Glutamatergic neuron (in vitro differentiated cells): Measurements from ENCODE around the gene KCTD13. TPM values are rescaled to one million over a fixed set of nuclear protein-coding genes. Genes with fewer than 3 reads are reported as not detected.
"Not testable (repeated sequence)": the region's sequence is repeated elsewhere in the genome, so short reads cannot be mapped to it uniquely, and the experiment has no call there.

Experiments
- DNase-seq: peaks from one replicate; pipeline ENCODE4 v3.0.0; 2022
- H3K27ac Mint-ChIP-seq: one replicate; pipeline ENCODE4 v1.8.0; 2020; ENCODE audit warnings: mild to moderate bottlenecking, mixed read lengths, inconsistent platforms; ENCODE audit not compliant: unreplicated experiment
- H3K27me3 Mint-ChIP-seq: one replicate; pipeline ENCODE4 v1.8.0; 2020; ENCODE audit warnings: mild to moderate bottlenecking, moderate library complexity, mixed read lengths, inconsistent platforms; ENCODE audit not compliant: unreplicated experiment
- H3K36me3 Mint-ChIP-seq: one replicate; pipeline ENCODE4 v1.8.0; 2020; ENCODE audit warnings: mild to moderate bottlenecking, mixed read lengths, inconsistent platforms; ENCODE audit not compliant: unreplicated experiment
- H3K4me1 Mint-ChIP-seq: one replicate; pipeline ENCODE4 v1.8.0; 2020; ENCODE audit warnings: mild to moderate bottlenecking, low read depth, mixed read lengths, inconsistent platforms; ENCODE audit not compliant: unreplicated experiment
- H3K4me3 Mint-ChIP-seq: one replicate; pipeline ENCODE4 v1.8.0; 2020; ENCODE audit warnings: mild to moderate bottlenecking, mixed read lengths, inconsistent platforms; ENCODE audit not compliant: unreplicated experiment
- H3K9me3 Mint-ChIP-seq: one replicate; pipeline ENCODE4 v1.8.0; 2020; ENCODE audit warnings: mild to moderate bottlenecking, moderate library complexity, mixed read lengths, inconsistent platforms; ENCODE audit not compliant: unreplicated experiment
- total RNA-seq: library from RNA; stranded (reverse); fragmentation: NEBNext Ultra II Directional; extraction: Animal tissue kit (Norgen Biotek cat#: 25700); gene quantifications from one replicate; pipeline ENCODE4 v1.2.1, GENCODE V29; 2021; ENCODE audit not compliant: unreplicated experiment
- TF ChIP-seq, protein P1 (sequence below): fragments of 200-600 bp; sonication (generic); IDR thresholded peaks from one replicate; pipeline ENCODE4 v1.5.0; 2021; ENCODE audit not compliant: partially characterized antibody, unreplicated experiment

KCTD13 gene
- total RNA-seq, 1 donor from 2014 or later = 18.4 TPM

DNA sequence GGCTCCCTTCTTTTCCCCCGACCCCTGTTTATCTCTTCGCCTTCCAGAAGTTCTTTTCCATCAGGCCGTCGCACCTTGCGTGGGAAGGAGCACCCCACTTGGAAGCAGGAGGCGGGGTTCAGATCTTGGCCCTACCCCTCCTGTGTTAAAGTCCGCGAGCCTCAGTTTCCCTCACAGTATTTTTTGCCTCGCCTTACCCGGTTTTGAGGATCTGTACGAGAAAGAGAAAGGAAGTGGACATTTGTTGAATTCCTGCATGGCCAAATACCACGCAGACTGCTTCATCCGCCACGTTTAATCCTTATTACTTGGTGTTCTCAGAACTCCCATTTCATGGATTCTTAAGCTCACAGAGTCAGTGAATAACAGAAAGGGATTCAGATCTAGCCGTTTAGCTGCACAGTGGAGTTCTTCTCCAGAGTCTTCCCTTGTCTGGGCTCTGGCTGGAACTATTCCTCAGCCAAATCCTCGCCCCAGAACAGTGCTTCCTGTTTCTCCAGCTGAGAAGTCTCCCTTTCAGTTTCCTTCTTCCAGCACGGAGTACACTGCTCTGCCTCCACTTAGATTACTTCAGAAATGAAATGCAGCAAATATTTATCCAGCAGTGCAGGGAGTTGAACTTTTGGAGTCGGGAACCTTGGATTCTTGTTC, 36.4 kb upstream of the KCTD13 start:
- Mint-ChIP-seq H3K27ac (peak overlapping the region; percentile 62), H3K4me3 (peak overlapping the region; percentile 95), H3K9me3 (peaks cover 6% of the 10 kb centered on the region), H3K4me1 (no peaks in the 10 kb centered on the region), H3K27me3 (peaks cover 2% of the 10 kb centered on the region), H3K36me3 (peaks cover 4% of the 10 kb centered on the region)
- DNase-seq = no peak
- TF ChIP-seq, protein P1, sequence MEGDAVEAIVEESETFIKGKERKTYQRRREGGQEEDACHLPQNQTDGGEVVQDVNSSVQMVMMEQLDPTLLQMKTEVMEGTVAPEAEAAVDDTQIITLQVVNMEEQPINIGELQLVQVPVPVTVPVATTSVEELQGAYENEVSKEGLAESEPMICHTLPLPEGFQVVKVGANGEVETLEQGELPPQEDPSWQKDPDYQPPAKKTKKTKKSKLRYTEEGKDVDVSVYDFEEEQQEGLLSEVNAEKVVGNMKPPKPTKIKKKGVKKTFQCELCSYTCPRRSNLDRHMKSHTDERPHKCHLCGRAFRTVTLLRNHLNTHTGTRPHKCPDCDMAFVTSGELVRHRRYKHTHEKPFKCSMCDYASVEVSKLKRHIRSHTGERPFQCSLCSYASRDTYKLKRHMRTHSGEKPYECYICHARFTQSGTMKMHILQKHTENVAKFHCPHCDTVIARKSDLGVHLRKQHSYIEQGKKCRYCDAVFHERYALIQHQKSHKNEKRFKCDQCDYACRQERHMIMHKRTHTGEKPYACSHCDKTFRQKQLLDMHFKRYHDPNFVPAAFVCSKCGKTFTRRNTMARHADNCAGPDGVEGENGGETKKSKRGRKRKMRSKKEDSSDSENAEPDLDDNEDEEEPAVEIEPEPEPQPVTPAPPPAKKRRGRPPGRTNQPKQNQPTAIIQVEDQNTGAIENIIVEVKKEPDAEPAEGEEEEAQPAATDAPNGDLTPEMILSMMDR = no peak

DNA sequence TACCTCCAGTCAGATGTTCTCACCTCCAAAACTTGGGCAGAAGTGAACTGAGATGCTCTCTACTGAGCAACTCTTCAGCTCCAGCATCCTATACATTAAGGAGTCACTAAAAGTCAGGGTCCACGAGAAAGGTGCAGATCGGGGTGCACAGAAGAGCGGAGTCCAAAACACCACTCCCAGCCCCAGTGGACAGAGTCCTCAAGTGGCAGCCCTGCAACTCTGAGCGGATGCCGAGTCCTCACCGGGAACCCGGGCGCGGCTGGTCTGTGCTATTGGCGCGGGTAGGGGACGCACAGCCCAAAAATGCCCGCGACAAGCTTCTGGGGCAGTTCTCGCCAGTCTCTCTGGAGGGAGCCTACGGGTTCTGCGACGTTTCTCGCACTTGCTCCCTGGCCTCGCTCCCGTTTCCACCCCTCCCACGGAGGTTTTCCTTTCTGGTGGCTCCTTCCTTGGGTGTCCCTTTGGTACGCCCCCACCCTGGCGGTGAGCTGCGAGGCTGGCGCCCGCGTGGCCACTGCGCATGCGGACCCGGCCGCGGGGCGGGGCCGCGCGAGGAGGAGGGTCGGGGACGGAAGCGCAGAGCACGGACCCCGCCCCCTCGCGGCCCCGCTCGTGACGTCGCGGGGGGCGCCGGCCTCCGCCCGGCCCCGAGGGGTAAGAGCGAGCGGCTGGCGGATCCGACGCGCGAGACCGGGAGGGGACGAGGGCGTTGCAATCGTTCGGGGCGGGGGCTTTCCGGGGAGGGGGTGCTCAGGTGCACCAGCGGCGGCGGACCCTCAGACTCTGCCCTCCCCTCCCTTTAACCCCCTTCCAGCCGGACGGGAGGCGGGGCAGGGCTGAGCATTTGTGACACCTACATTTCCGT, 35.7 kb upstream of the KCTD13 start, which contains the start of gene TMEM219:
TMEM219 (plus strand) TSS at position 601 of the 865 bp plus-strand sequence. CDS start 1,065 bp downstream, outside the sequence.
- Mint-ChIP-seq H3K9me3 (peaks cover 6% of the 10 kb centered on the region), H3K4me1 (no peaks in the 10 kb centered on the region), H3K4me3 (peak within 1 kb of the TSS; percentile 95), H3K36me3 (peaks cover 4% of the 10 kb centered on the region), H3K27me3 (peaks cover 2% of the 10 kb centered on the region), H3K27ac (peak within 1 kb of the TSS; percentile 62)
- peak; percentile 91 for DNase-seq
- TF ChIP-seq, protein P1 = peak; percentile 64

DNA sequence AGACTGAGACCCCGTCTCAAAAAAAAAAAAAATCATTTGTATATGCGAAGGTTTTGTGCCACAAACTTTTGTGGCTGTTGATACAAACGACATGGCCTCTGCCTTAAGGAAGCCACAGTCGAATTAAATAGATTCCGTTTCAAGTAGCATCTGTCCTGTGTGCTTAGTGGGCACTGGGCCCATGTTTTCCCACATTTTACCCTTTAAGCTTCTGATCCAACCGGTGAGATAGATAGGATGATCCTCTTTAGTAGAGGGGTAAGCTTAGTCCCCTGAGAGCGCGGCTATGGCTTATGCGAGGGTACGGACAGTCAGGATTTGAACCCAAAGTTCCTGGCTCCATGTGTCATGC, 35.1 kb upstream of the KCTD13 start:
- Mint-ChIP-seq H3K4me1 (no peaks in the 10 kb centered on the region), H3K27me3 (peaks cover 2% of the 10 kb centered on the region), H3K36me3 (peaks cover 2% of the 10 kb centered on the region), H3K9me3 (peaks cover 5% of the 10 kb centered on the region), H3K4me3 (peak overlapping the region; percentile 87), H3K27ac (peak overlapping the region; percentile 59)
- TF ChIP-seq, protein P1 = no peak
- no peak for DNase-seq

DNA sequence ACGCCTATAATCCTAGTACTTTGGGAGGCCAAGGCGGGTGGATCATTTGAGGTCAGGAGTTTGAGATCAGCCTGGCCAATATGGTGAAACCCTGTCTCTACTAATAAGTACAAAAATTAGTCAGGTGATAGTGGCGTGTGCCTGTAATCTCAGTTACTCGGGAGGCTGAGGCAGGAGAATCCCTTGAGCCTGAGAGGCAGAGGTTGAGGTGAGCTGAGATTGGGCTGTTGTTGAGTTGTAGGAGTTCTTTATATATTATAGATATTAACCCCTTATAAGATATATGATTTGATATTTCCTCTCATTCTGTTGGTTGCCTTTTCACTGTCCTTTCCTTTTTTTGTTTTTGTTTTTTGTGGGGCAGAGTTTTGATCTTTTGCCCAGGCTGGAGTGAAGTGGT, 33.8 kb upstream of the KCTD13 start:
- not testable (repeated sequence) for H3K27ac Mint-ChIP-seq, H3K27me3 Mint-ChIP-seq, DNase-seq, H3K4me1 Mint-ChIP-seq, H3K36me3 Mint-ChIP-seq, H3K9me3 Mint-ChIP-seq
- H3K4me3 Mint-ChIP-seq = peak overlapping the region; percentile 50

DNA sequence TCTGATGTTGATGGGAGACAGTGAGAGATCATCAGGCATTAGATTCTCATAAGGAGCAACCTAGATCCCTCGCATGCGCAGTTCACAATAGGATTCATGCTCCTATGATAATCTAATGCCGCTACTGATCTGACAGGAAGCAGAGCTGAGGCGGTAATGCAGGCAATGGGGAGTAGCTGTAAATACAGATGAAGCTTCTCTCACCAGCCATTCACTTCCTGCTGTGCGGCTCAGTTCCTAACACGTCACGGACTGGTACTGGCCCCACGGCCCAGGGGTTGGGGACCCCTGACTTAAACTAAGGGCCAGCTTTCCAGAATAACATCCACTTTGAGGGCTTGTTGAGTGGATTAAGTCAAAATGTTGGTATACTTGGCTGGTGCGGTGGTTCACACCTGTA, 33.3 kb upstream of the KCTD13 start:
- no peak overlapping the region for H3K27ac Mint-ChIP-seq
- DNase-seq = no peak
- TF ChIP-seq, protein P1 = no peak
- no peaks in the 10 kb centered on the region for H3K36me3 Mint-ChIP-seq
- H3K4me1 Mint-ChIP-seq = no peaks in the 10 kb centered on the region
- peaks cover 4% of the 10 kb centered on the region for H3K9me3 Mint-ChIP-seq
- H3K4me3 Mint-ChIP-seq = no peak overlapping the region
- H3K27me3 Mint-ChIP-seq = peaks cover 2% of the 10 kb centered on the region
